ENCODE results near the gene CGB7.

GRCh38 chr19:49065905-49066512 lies 8.5 kb upstream of the CGB7 start:
- TF ChIP-seq POLR2A (IDR thresholded peaks at IDR 0.05; ENCODE audit: low read depth, low read length) (no peak), BCLAF1 (IDR thresholded peaks at IDR 0.05) (no peak)

All from GM12878 (cell line).